ENCODE data around the gene ZNF791.

Gene ZNF791

DNA sequence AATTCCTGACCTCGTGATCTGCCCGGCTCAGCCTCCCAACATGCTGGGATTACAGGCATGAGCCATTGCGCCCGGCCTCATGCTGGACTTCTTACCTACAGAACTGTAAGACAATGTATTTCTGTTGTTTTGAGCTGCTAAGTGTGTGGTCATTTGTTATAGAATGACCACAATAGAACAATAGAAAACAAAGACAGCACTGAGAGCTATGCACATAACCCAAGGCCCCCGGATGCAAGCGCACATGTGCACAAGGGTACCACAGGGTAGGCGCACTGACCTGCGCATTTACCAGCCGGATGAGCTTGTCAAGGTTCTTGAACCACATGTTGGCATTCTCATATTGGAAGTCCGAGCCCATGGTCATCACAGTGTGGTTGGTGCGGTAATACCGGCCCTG lies 50.3 kb downstream of the ZNF791 start:
- H3K27ac ChIP-seq = no peak overlapping the region
- no peak for TF ChIP-seq CTCF (conservative IDR thresholded peaks at IDR 0.05)

GRCh38 chr19:12664406-12665280 lies 53.9 kb downstream of the ZNF791 start:
- no peak overlapping the region for H3K27ac ChIP-seq
- no peak for TF ChIP-seq CTCF (conservative IDR thresholded peaks at IDR 0.05)

DNA sequence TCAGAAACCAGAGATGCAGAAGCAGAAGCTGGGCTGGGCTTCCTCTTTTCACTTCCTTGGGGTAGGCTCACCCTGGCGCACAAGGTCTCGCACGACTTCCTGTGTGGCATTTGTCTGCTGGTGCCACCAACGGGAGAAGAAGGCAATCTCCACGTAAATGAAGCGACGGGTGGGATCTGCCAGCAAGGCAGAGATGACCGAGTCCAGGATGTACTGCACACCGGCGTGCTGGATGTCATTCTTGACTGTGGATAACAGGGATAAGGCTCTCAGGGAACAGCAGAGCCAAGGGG lies 54.5 kb downstream of the ZNF791 start:
- TF ChIP-seq CTCF (conservative IDR thresholded peaks at IDR 0.05) = no peak
- H3K27ac ChIP-seq = no peak overlapping the region

DNA sequence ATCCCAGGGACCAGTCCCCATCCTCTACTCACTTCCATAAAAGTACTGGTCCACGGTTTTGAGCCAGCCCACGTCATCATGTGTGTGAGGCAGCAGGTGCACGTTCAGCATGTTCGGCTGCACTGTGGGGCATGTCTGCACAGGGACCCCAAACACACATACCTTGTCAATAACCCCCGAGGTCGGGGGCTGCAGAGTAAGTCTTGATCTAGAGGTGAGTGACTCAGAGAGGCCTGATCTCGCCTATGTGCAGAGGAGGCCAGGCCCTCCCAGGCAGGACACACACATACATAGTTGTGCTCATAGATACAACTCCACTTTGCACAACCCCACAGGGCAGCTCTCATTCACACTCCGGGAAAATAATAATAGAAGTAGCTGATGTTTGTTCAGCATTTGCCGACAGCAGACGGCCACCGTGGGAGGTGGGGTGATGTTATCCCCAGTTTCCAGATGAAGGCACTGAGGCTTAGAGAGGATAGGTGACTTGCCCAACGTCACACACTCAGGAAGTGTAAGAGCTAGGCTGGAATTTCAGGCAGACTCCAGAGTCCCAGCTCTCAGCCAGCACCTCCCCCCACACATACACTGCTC lies 55.0 kb downstream of the ZNF791 start:
- TF ChIP-seq CTCF (conservative IDR thresholded peaks at IDR 0.05) = no peak
- H3K27ac ChIP-seq = peak overlapping the region; percentile 72; the same call in 1 of the 2 replicates

DNA sequence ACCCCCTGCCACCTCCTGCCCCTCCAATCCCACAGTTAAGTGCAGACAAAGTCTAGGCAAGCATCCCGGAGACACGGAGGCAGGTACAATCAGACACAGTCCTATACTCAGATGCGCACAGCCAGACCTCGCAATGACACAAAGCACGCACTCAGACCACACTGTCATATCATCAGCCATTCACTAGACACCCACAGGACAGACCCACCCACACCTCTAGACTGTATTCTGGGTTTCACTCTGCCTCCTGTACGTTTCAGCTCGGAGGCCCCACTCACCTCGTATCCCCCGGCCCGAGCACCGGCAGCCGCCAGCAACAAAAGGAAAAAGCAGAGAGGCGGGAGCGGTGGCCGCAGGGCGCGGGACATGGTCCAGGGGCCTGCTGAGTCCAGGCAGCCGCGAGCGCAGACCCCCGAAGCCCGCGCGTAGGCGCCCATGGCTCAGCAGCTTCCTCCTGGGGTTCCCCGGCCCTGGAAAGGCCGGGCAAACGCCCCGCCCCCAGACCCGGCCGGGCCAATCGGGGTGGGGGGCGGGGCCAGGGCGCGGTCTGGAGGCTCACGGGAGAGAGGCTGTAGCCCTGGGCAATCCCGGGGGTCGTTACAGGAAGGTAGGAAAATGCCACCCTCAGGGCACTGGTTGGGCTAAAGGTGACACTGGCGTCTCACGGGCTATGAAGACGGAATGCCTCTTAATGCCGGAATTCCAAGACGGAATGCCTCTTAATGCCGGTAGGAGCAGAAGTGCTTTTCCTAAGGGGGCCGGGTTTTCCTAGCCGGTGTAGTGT lies 55.7 kb downstream of the ZNF791 start, which contains the start of the genes MAN2B1 and WDR83:
MAN2B1 (minus strand) TSS at position 478 of the 784 bp plus-strand sequence; CDS start at position 437, 41 bp downstream.
WDR83 (plus strand) TSS at position 543 of the 784 bp plus-strand sequence. CDS start 2,984 bp downstream, outside the sequence.
- H3K27ac ChIP-seq = peak within 1 kb of the TSS; percentile 72; the same call in 1 of the 2 replicates
- TF ChIP-seq CTCF (conservative IDR thresholded peaks at IDR 0.05) = no peak

- TF ChIP-seq CTCF (conservative IDR thresholded peaks at IDR 0.05) = no peak
- H3K27ac ChIP-seq = peak overlapping the region; percentile 94
These were observed 57.1 kb downstream of the ZNF791 start for GRCh38 chr19:12667731-12668302.

Data from VCaP (cell line).